IMR-90 (cell line): ENCODE measurements around the gene HECW1. TPM values are rescaled to one million over a fixed set of nuclear protein-coding genes. Genes with fewer than 3 reads are reported as not detected.

Experiments used
- ATAC-seq: fragments of 200-7000 bp; cut with Tn5 transposase; 2 replicates; pipeline ENCODE4 v1.9.1; 2020; ENCODE audit warnings: low read depth, mild to moderate bottlenecking, moderate library complexity
- BruUV-seq: library from RNA; stranded (reverse); fragments of 400-500 nt; replicated peaks from 2 replicates; lab custom pipeline; 2021; lab: Mats Ljungman, UMichigan
- CTCF ChIA-PET: fragments of 300-600 bp; formaldehyde crosslinking; extraction: SDS; loops from one replicate; lab custom pipeline; 2021; ENCODE audit warnings: antibody characterized with exemption; lab: Yijun Ruan, JAX
- POLR2A ChIA-PET: fragments of 300-600 bp; sonication (Branson Sonifier 250); formaldehyde crosslinking; loops from one replicate; lab custom pipeline; 2022; ENCODE audit warnings: antibody characterized with exemption; ENCODE audit not compliant: unreplicated experiment; lab: Charles Lee
- DNase-seq: peaks from one replicate; pipeline ENCODE4 v3.0.0; 2013
- H2AFZ ChIP-seq: replicated peaks from 2 replicates; pipeline ENCODE3; 2013; ENCODE audit warnings: low read length, mild to moderate bottlenecking; ENCODE audit not compliant: poor library complexity
- H2AK5ac ChIP-seq: 2 replicates; pipeline ENCODE4 v1.6.1; 2013; ENCODE audit warnings: low read depth, low read length, inconsistent platforms
- H2AK9ac ChIP-seq: replicated peaks from 2 replicates; pipeline ENCODE3; 2013; ENCODE audit warnings: mild to moderate bottlenecking, low read depth, low read length, moderate library complexity; ENCODE audit not compliant: poor library complexity
- H2BK120ac ChIP-seq: 2 replicates; pipeline ENCODE4 v1.6.1; 2013; ENCODE audit warnings: low read depth, low read length, inconsistent platforms
- H2BK15ac ChIP-seq: 3 replicates; pipeline ENCODE4 v1.6.1; 2013; ENCODE audit warnings: low read depth, low read length, inconsistent platforms
- H2BK20ac ChIP-seq: 2 replicates; pipeline ENCODE4 v1.6.1; 2013; ENCODE audit warnings: low read depth, mild to moderate bottlenecking, inconsistent platforms, low read length, moderate library complexity
- H2BK5ac ChIP-seq: 2 replicates; pipeline ENCODE4 v1.6.1; 2013; ENCODE audit warnings: mild to moderate bottlenecking, low read depth, low read length, inconsistent platforms; ENCODE audit not compliant: poor library complexity, severe bottlenecking
- H3K14ac ChIP-seq: replicated peaks from 2 replicates; pipeline ENCODE4 v1.6.1; 2013; ENCODE audit warnings: low read depth, low read length, inconsistent platforms
- H3K18ac ChIP-seq: 2 replicates; pipeline ENCODE4 v1.6.1; 2013; ENCODE audit warnings: low read depth, low read length, control low read depth
- H3K23ac ChIP-seq: 2 replicates; pipeline ENCODE4 v1.6.1; 2013; ENCODE audit warnings: low read depth, low read length, inconsistent platforms
- H3K27ac ChIP-seq: 2 replicates; pipeline ENCODE4 v1.5.1; 2013; ENCODE audit warnings: mild to moderate bottlenecking, control low read depth, low read length; ENCODE audit not compliant: insufficient read depth
- H3K27me3 ChIP-seq: 2 replicates; pipeline ENCODE4 v1.6.1; 2013; ENCODE audit warnings: low read length; ENCODE audit not compliant: control insufficient read depth, insufficient read depth
- H3K36me3 ChIP-seq: 2 replicates; pipeline ENCODE4 v1.6.1; 2013; ENCODE audit warnings: low read length, mixed read lengths; ENCODE audit not compliant: control insufficient read depth, insufficient read depth
- H3K4ac ChIP-seq: 2 replicates; pipeline ENCODE4 v1.6.1; 2013; ENCODE audit warnings: low read depth, low read length, inconsistent platforms
- H3K4me1 ChIP-seq: 2 replicates; pipeline ENCODE4 v1.6.1; 2013; ENCODE audit warnings: low read length, mixed read lengths; ENCODE audit not compliant: control insufficient read depth, insufficient read depth
- H3K4me2 ChIP-seq: 2 replicates; pipeline ENCODE4 v1.6.1; 2013; ENCODE audit warnings: low read depth, mild to moderate bottlenecking, control low read depth, low read length, moderate library complexity
- H3K4me3 ChIP-seq: 2 replicates; pipeline ENCODE4 v1.5.1; 2013; ENCODE audit warnings: low read depth, mild to moderate bottlenecking, control low read depth, low read length, moderate library complexity; ENCODE audit not compliant: insufficient read depth
- H3K56ac ChIP-seq: 2 replicates; pipeline ENCODE4 v1.6.1; 2013; ENCODE audit warnings: low read length, inconsistent platforms; ENCODE audit not compliant: insufficient read depth; ENCODE audit errors: extremely low read depth
- H3K79me1 ChIP-seq, 2 experiments: 2 replicates each; pipeline ENCODE4 v1.6.1; 2013; ENCODE audit warnings: low read length in 2 of 2, inconsistent platforms in 1 of 2, low read depth in 1 of 2
- H3K9ac ChIP-seq: 2 replicates; pipeline ENCODE4 v1.6.1; 2013; ENCODE audit warnings: low read depth, low read length, control low read depth
- H3K9me1 ChIP-seq: 2 replicates; pipeline ENCODE4 v1.6.1; 2013; ENCODE audit warnings: low read length, inconsistent platforms; ENCODE audit not compliant: insufficient read depth
- H3K9me3 ChIP-seq: 2 replicates; pipeline ENCODE4 v1.6.1; 2013; ENCODE audit warnings: low read length; ENCODE audit not compliant: control insufficient read depth, insufficient read depth
- H4K20me1 ChIP-seq: 2 replicates; pipeline ENCODE4 v1.6.1; 2013; ENCODE audit warnings: low read length, inconsistent platforms; ENCODE audit not compliant: insufficient read depth
- H4K5ac ChIP-seq: 2 replicates; pipeline ENCODE4 v1.6.1; 2013; ENCODE audit warnings: mild to moderate bottlenecking, low read depth, low read length, control low read depth
- H4K8ac ChIP-seq, 2 experiments: 2 replicates each; pipeline ENCODE4 v1.6.1; 2013; ENCODE audit warnings: low read depth in 2 of 2, low read length in 2 of 2, control low read depth in 1 of 2, inconsistent platforms in 1 of 2
- H4K91ac ChIP-seq: 2 replicates; pipeline ENCODE4 v1.6.1; 2013; ENCODE audit warnings: low read depth, low read length, inconsistent platforms; ENCODE audit not compliant: insufficient read depth
- BHLHE40 ChIP-seq: fragments of 150-350 bp; IDR thresholded peaks from 2 replicates; pipeline ENCODE4 v1.6.1; 2016; ENCODE audit warnings: mild to moderate bottlenecking, low read depth, low read length
- CEBPB ChIP-seq: IDR thresholded peaks from 2 replicates; pipeline ENCODE4 v1.6.1; 2012; ENCODE audit warnings: low read depth, low read length, improper control_type of control experiment
- CHD1 ChIP-seq: IDR thresholded peaks from 2 replicates; pipeline ENCODE4 v1.6.1; 2012; ENCODE audit warnings: low read depth, low read length, improper control_type of control experiment
- CTCF ChIP-seq: conservative IDR thresholded peaks from 2 replicates; pipeline ENCODE4 v1.5.1; 2012; ENCODE audit warnings: mild to moderate bottlenecking, low read depth, low read length, improper control_type of control experiment
- ELK1 ChIP-seq: fragments of 150-350 bp; IDR thresholded peaks from 2 replicates; pipeline ENCODE4 v1.6.1; 2016; ENCODE audit warnings: low read depth, mild to moderate bottlenecking, low read length, moderate library complexity, borderline replicate concordance
- FOS ChIP-seq: fragments of 150-350 bp; IDR thresholded peaks from 2 replicates; pipeline ENCODE4 v1.6.1; 2016; ENCODE audit warnings: low read depth, low read length
- MAFK ChIP-seq: IDR thresholded peaks from 2 replicates; pipeline ENCODE4 v1.6.1; 2012; ENCODE audit warnings: low read depth, low read length, improper control_type of control experiment
- MAZ ChIP-seq: IDR thresholded peaks from 2 replicates; pipeline ENCODE4 v1.6.1; 2012; ENCODE audit warnings: low read depth, mild to moderate bottlenecking, low read length, improper control_type of control experiment, moderate library complexity, borderline replicate concordance
- MXI1 ChIP-seq: IDR thresholded peaks from 2 replicates; pipeline ENCODE4 v1.6.1; 2012; ENCODE audit warnings: low read depth, mild to moderate bottlenecking, low read length, moderate library complexity, borderline replicate concordance
- NFE2L2 ChIP-seq: fragments of 150-350 bp; IDR thresholded peaks from 2 replicates; pipeline ENCODE4 v1.6.1; 2016; ENCODE audit warnings: low read depth, mild to moderate bottlenecking, low read length
- POLR2A ChIP-seq: IDR thresholded peaks from 2 replicates; pipeline ENCODE4 v1.6.1; 2012; ENCODE audit warnings: mild to moderate bottlenecking, low read depth, low read length
- RAD21 ChIP-seq: IDR thresholded peaks from 2 replicates; pipeline ENCODE4 v1.6.1; 2012; ENCODE audit warnings: low read length, improper control_type of control experiment
- RCOR1 ChIP-seq: IDR thresholded peaks from 2 replicates; pipeline ENCODE4 v1.6.1; 2012; ENCODE audit warnings: mild to moderate bottlenecking, low read length, improper control_type of control experiment; ENCODE audit not compliant: insufficient replicate concordance
- RFX5 ChIP-seq: IDR thresholded peaks from 2 replicates; pipeline ENCODE4 v1.8.0; 2012; ENCODE audit warnings: low read depth, mild to moderate bottlenecking, low read length, moderate library complexity
- SMC3 ChIP-seq: fragments of 150-350 bp; IDR thresholded peaks from 2 replicates; pipeline ENCODE4 v1.6.1; 2016; ENCODE audit warnings: low read depth, mild to moderate bottlenecking, antibody characterized with exemption, low read length, moderate library complexity
- USF2 ChIP-seq: fragments of 150-350 bp; IDR thresholded peaks from 2 replicates; pipeline ENCODE4 v1.6.1; 2017; ENCODE audit warnings: mild to moderate bottlenecking, antibody characterized with exemption, low read length, low read depth
- WGBS, 2 experiments: methylation state at CpG; one replicate each; pipeline versions ENCODE4 v1.1.5 to v1.1.7; 2013; ENCODE audit warnings: missing lambda C conversion rate in 2 of 2; ENCODE audit not compliant: insufficient read length in 1 of 2; ENCODE audit errors: extremely low coverage in 2 of 2; 5-methylcytosine and 5-hydroxymethylcytosine counted together
- dilution Hi-C: fragments of 300-500 bp; cut with HindIII; formaldehyde crosslinking; loops from one replicate; pipeline ENCODE4 v1.14.3; 2018; ENCODE audit warnings: low sequenced_read_pairs; ENCODE audit not compliant: unreplicated experiment
- in situ Hi-C: fragments of 300-500 bp; cut with MboI; formaldehyde crosslinking; loops from 3 replicates; pipeline ENCODE4 v1.14.3; 2019; ENCODE audit warnings: low sequenced_read_pairs, inconsistent platforms, mixed read lengths
- intact Hi-C: fragments of 100-400 bp; cut with micrococcal nuclease; formaldehyde crosslinking; loops from 2 replicates; pipeline ENCODE4 v1.10.0; 2022
- polyA plus RNA-seq, 3 experiments: library from polyadenylated mRNA; depleted of rRNA; stranded (reverse); fragments of >200 nt; gene quantifications; 2 replicates each; pipeline ENCODE4 v1.2.3, GENCODE V29; 2012; ENCODE audit warnings: low replicate concordance in 1 of 3
- total RNA-seq: library from RNA; depleted of rRNA; stranded (reverse); fragments of >200 nt; gene quantifications from 2 replicates; pipeline ENCODE4 v1.2.3, GENCODE V29; 2012

HECW1 gene
- total and polyA plus RNA-seq, 2 of the 4 experiments (the other 2 are of a cell fraction): 0.56 to 1.3 TPM

GRCh38 chr7:43470110-43470509 is 357.7 kb downstream of the HECW1 start:
- Histone ChIP-seq H2AK5ac (no peak overlapping the region), H4K8ac (no peak overlapping the region), H2BK15ac (no peak overlapping the region), H3K27me3 (peaks cover 10% of the 10 kb centered on the region), H2AK9ac (no peak overlapping the region), H3K18ac (no peak overlapping the region), H4K5ac (no peak overlapping the region), H3K4me3 (no peak overlapping the region), H3K4me2 (no peak overlapping the region), H2BK20ac (no peak overlapping the region), H3K79me1 (no peaks in the 10 kb centered on the region), H3K4ac (no peak overlapping the region), H2BK120ac (no peak overlapping the region), H3K36me3 (no peaks in the 10 kb centered on the region), H4K91ac (no peak overlapping the region), H3K9me1 (no peaks in the 10 kb centered on the region; the same call in 1 of the 2 replicates), H3K23ac (no peak overlapping the region), H3K56ac (no peak overlapping the region), H2BK5ac (no peak overlapping the region), H3K9me3 (no peaks in the 10 kb centered on the region), H3K27ac (no peak overlapping the region), H4K20me1 (no peaks in the 10 kb centered on the region), H3K9ac (no peak overlapping the region), H2AFZ (no peak overlapping the region), H3K14ac (no peak overlapping the region), H3K4me1 (peaks cover 2% of the 10 kb centered on the region; the same call in 1 of the 2 replicates)
- BruUV-seq: no TSS peak
- WGBS, 2 experiments: no CpG with 5 or more reads among the region's 5 CpGs
- ChIA-PET CTCF (no interaction called here), POLR2A (no interaction called here)
- DNase-seq (peak; percentile 6), ATAC-seq (no peak)
- TF ChIP-seq CHD1 (no peak), ELK1 (no peak), NFE2L2 (no peak), MAFK (no peak), RAD21 (no peak), MXI1 (no peak), CEBPB (no peak), FOS (no peak), RFX5 (no peak), POLR2A (no peak), CTCF (no peak), BHLHE40 (no peak), USF2 (no peak), RCOR1 (no peak), MAZ (no peak), SMC3 (no peak)
- dilution Hi-C loops (no loop called here), intact Hi-C loops (no loop called here), in situ Hi-C loops (no loop called here)
